Measurements from ENCODE around the gene RNF13. TPM values are rescaled to one million over a fixed set of nuclear protein-coding genes. Genes with fewer than 3 reads are reported as not detected.
"Not testable (repeated sequence)": the region's sequence is repeated elsewhere in the genome, so short reads cannot be mapped to it uniquely, and the experiment has no call there.

Gene RNF13
- total RNA-seq, 3 donors from 2014 or later, result 29.4 to 31.9 (median 30.7) TPM

DNA sequence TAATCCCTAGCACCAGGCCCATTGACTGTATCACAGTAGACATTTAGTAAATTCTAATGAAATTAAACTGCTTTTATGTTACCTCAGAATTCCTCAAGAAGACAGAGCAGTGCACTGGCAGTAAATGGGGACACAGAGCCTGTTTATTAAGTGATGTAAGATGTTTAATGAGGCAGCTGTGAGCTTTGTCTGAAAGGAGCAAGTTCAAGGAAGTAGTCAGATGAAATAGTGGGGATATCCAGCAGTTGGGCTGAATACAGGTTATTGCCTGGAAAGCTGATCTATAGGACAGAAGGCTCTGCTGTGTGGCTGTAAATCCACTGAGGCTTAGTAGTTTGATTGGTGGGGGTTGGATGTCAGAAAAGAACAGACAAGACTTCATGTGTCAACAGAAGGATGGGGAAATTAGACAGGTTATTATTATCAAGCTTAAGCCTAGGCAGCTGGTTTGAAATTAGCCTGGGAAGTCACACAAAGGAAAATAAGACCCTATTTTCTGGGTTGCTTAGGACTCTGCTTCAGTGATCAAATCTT, 95.5 kb downstream of the RNF13 start:
- Mint-ChIP-seq H3K4me1 (ENCODE audit: low read depth) (no peaks in the 10 kb centered on the region), H3K36me3 (ENCODE audit: insufficient read depth) (peaks cover 27% of the 10 kb centered on the region), H3K4me3 (no peak overlapping the region), H3K27me3 (ENCODE audit: low read depth) (no peaks in the 10 kb centered on the region), H3K9me3 (no peaks in the 10 kb centered on the region)
- ATAC-seq (no peak), DNase-seq (no peak)

GRCh38 chr3:149909923-149910322, 96.9 kb downstream of the RNF13 start:
- no peak for ATAC-seq

DNA sequence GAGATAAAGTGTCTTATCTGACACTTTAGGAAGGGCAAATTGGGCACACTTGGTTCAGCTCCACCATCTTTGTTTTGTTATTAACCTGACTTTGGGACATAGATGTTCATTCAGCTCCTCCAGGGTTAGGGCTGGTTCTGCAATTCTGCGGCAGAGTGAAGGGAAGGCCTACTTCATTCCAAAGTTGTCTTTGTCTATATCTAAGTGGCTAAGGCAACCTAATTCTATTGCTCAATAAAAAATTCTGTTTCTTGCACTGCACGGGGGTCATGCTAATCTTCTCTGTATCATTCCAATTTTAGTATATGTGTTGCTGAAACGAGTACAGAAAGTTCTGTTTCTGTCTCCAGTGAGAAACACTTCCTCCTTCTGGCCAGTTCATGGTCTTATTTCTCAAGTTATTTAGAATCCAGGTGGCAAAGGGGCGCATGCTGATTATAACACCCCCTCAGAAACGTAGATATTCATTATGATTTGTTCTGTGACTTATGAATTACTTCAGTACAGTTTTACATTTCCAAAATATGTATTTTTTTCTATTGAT, 104.2 kb downstream of the RNF13 start:
- peaks cover 36% of the 10 kb centered on the region for H3K36me3 Mint-ChIP-seq (ENCODE audit: insufficient read depth)
- ATAC-seq (no peak), DNase-seq (no peak)
- H3K27me3 Mint-ChIP-seq (ENCODE audit: low read depth), result no peaks in the 10 kb centered on the region
- no peaks in the 10 kb centered on the region for H3K9me3 Mint-ChIP-seq
- no peaks in the 10 kb centered on the region for H3K4me1 Mint-ChIP-seq (ENCODE audit: low read depth)
- no peak overlapping the region for H3K4me3 Mint-ChIP-seq

More at GRCh38 chr3:149909923-149910322, 96.9 kb downstream of the RNF13 start:
- Mint-ChIP-seq H3K36me3 (ENCODE audit: insufficient read depth) (peaks cover 28% of the 10 kb centered on the region), H3K27me3 (ENCODE audit: low read depth) (no peaks in the 10 kb centered on the region), H3K9me3 (no peaks in the 10 kb centered on the region), H3K4me3 (no peak overlapping the region), H3K4me1 (ENCODE audit: low read depth) (no peaks in the 10 kb centered on the region)
- no peak for DNase-seq

- no peak overlapping the region for H3K4me3 Mint-ChIP-seq
These were observed 106.5 kb downstream of the RNF13 start for GRCh38 chr3:149919509-149919908.

DNA sequence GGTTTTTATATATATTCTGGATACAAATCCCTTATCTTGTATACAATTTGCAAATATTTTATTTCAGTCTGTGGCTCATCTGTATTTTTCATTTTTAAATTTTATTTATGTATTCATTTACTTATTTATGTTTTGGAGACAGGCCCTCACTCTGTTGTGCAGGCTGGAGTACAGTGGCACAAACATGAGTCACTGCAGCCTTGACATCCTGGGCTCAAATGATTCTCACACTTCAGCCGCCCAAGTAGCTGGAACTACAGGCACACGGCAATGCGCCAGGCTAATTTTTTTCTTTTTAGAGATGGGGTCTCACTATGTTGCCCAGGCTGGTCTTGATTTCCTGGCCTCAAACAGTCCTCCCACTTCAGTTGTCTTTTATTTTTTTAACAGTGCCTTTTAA, 107.1 kb downstream of the RNF13 start:
- no peaks in the 10 kb centered on the region for H3K27me3 Mint-ChIP-seq (ENCODE audit: low read depth)

More at GRCh38 chr3:149919509-149919908, 106.5 kb downstream of the RNF13 start:
- Mint-ChIP-seq H3K27me3 (ENCODE audit: low read depth) (no peaks in the 10 kb centered on the region), H3K9me3 (no peaks in the 10 kb centered on the region), H3K36me3 (ENCODE audit: insufficient read depth) (peaks cover 34% of the 10 kb centered on the region), H3K4me1 (ENCODE audit: low read depth) (no peaks in the 10 kb centered on the region)
- ATAC-seq (no peak), DNase-seq (no peak)

GRCh38 chr3:149933008-149933407, 120.0 kb downstream of the RNF13 start:
- no peak for DNase-seq
- no peaks in the 10 kb centered on the region for H3K27me3 Mint-ChIP-seq (ENCODE audit: low read depth)
- no peak for ATAC-seq
- peaks cover 9% of the 10 kb centered on the region for H3K9me3 Mint-ChIP-seq
- peaks cover 11% of the 10 kb centered on the region for H3K4me1 Mint-ChIP-seq (ENCODE audit: low read depth)
- peaks cover 28% of the 10 kb centered on the region for H3K36me3 Mint-ChIP-seq (ENCODE audit: insufficient read depth)
- H3K4me3 Mint-ChIP-seq, result no peak overlapping the region

More for the DNA sequence above, 107.1 kb downstream of the RNF13 start:
- H3K4me3 Mint-ChIP-seq, result no peak overlapping the region
- H3K9me3 Mint-ChIP-seq, result no peaks in the 10 kb centered on the region
- ATAC-seq (no peak), DNase-seq (no peak)
- peaks cover 32% of the 10 kb centered on the region for H3K36me3 Mint-ChIP-seq (ENCODE audit: insufficient read depth)
- no peaks in the 10 kb centered on the region for H3K4me1 Mint-ChIP-seq (ENCODE audit: low read depth)

GRCh38 chr3:149933858-149934257, 120.8 kb downstream of the RNF13 start:
- ATAC-seq (no peak), DNase-seq (no peak)
- Mint-ChIP-seq H3K4me3 (no peak overlapping the region), H3K36me3 (ENCODE audit: insufficient read depth) (peaks cover 24% of the 10 kb centered on the region), H3K27me3 (ENCODE audit: low read depth) (no peaks in the 10 kb centered on the region), H3K4me1 (ENCODE audit: low read depth) (peaks cover 11% of the 10 kb centered on the region), H3K9me3 (peaks cover 9% of the 10 kb centered on the region)

DNA sequence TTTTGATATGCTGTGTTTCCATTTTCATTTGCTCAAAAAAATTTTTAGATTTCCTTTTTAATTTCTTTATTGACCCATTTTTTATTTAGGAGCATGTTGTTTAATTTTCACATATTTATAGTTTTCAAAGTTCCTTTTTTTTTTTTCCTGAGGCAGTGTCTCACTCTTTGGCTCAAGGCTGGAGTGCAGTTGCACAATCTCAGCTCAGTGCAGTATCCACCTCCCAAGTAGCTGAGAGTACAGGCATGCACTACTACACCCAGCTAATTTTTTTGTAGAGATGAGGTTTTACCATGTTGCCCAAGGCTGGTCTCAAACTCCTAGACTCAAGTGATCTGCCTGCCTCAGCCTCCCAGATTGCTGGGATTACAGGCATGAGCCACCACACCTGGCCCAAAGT, 121.5 kb downstream of the RNF13 start:
- DNase-seq, result no peak
- Mint-ChIP-seq H3K27me3 (ENCODE audit: low read depth) (no peaks in the 10 kb centered on the region), H3K4me1 (ENCODE audit: low read depth) (peaks cover 16% of the 10 kb centered on the region), H3K36me3 (ENCODE audit: insufficient read depth) (peaks cover 30% of the 10 kb centered on the region), H3K4me3 (no peak overlapping the region), H3K9me3 (peaks cover 9% of the 10 kb centered on the region)
- no peak for ATAC-seq

DNA sequence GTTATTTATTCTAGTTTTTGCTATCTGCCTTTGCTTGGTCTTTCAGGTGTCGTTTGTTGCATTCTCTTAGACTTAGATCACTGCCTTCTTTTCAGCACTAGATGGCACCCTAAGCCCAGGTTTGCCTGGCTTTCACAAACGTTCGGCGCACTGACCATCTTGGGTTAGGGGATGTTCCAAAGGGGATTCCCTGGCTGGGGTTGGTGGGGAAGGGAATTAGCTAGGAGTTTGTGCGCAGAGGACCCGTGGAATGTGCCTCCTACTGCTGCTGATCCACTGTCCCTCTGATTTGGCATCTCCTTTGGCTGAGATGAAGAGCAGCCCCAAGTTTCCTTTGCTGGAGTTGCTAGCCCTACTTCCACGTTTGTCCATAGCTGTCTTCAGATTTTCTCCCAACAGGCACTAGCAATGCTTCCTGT, 123.8 kb downstream of the RNF13 start:
- H3K4me3 Mint-ChIP-seq, result no peak overlapping the region
- H3K4me1 Mint-ChIP-seq (ENCODE audit: low read depth), result peaks cover 18% of the 10 kb centered on the region
- peak in 1 of 2 donors; percentile 37 for ATAC-seq
- DNase-seq, result peak; percentile 32
- H3K36me3 Mint-ChIP-seq (ENCODE audit: insufficient read depth), result peaks cover 27% of the 10 kb centered on the region
- no peaks in the 10 kb centered on the region for H3K27me3 Mint-ChIP-seq (ENCODE audit: low read depth)
- peaks cover 6% of the 10 kb centered on the region for H3K9me3 Mint-ChIP-seq

DNA sequence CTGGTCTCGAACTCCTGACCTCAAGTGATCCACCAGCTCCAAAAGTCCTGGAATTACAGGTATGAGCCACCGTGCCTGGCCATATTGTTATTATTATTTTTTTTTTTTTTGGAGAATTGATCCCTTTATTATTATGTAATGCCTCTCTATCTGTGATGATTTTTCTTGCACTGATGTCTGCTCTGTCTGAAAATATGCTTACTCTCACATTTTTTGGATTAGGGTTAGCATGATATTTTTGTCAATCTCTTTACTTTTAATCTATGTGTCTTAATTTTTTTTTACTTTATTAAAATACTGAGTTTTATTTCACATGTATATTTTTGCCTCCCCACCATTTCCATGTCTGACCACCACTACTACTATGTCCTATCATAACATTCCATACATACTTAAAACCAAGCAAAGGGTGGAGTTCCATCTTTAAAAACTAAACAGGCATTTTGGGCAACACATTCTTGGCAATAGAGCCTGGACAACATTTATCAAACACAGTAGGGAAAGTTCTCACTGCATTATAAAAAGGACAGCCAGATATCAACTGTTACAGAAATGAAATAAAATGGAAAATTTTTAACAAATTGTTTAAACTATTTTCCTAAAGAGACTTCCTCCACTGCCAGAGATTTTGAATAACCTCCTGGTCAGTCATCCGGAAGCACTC, 125.5 kb downstream of the RNF13 start:
- ATAC-seq; H3K4me3 Mint-ChIP-seq; H3K27me3 Mint-ChIP-seq (ENCODE audit: low read depth); H3K9me3 Mint-ChIP-seq; DNase-seq: not testable (repeated sequence)
- peaks cover 21% of the 10 kb centered on the region for H3K4me1 Mint-ChIP-seq (ENCODE audit: low read depth)
- peaks cover 36% of the 10 kb centered on the region for H3K36me3 Mint-ChIP-seq (ENCODE audit: insufficient read depth)

- H3K27me3 Mint-ChIP-seq (ENCODE audit: low read depth), result no peaks in the 10 kb centered on the region
- H3K36me3 Mint-ChIP-seq (ENCODE audit: insufficient read depth), result peaks cover 34% of the 10 kb centered on the region
- peaks cover 4% of the 10 kb centered on the region for H3K9me3 Mint-ChIP-seq
- DNase-seq (no peak), ATAC-seq (no peak)
- no peak overlapping the region for H3K4me3 Mint-ChIP-seq
- H3K4me1 Mint-ChIP-seq (ENCODE audit: low read depth), result peaks cover 16% of the 10 kb centered on the region
These were observed 128.2 kb downstream of the RNF13 start for GRCh38 chr3:149941186-149941585.

DNA sequence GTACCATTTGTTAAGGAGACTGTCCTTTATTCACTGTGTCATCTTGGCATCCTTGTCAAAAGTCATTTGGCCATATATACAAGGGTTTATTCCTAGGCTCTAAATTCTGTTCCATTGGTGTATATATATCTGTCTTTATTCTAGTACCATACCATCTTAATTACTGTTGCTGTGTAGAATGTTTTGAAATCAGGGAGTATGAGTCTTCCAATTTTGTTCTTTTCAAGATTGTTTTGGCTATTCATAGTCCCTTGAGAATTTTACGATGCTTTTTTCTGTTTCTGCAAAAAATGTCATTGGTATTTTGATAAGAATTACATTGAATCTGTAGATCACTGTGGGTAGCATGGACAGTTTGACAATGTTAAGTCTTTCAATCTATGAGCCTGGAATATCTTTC, 128.9 kb downstream of the RNF13 start:
- Mint-ChIP-seq H3K27me3 (ENCODE audit: low read depth) (no peaks in the 10 kb centered on the region), H3K9me3 (peaks cover 4% of the 10 kb centered on the region), H3K36me3 (ENCODE audit: insufficient read depth) (peaks cover 38% of the 10 kb centered on the region), H3K4me1 (ENCODE audit: low read depth) (peaks cover 21% of the 10 kb centered on the region), H3K4me3 (no peak overlapping the region)
- ATAC-seq (no peak), DNase-seq (no peak)

- Mint-ChIP-seq H3K36me3 (ENCODE audit: insufficient read depth) (peaks cover 41% of the 10 kb centered on the region), H3K4me1 (ENCODE audit: low read depth) (peaks cover 23% of the 10 kb centered on the region), H3K4me3 (no peak overlapping the region), H3K9me3 (peaks cover 4% of the 10 kb centered on the region), H3K27me3 (ENCODE audit: low read depth) (no peaks in the 10 kb centered on the region)
- ATAC-seq (no peak), DNase-seq (no peak)
These were observed 129.4 kb downstream of the RNF13 start for GRCh38 chr3:149942409-149942808.

GRCh38 chr3:149943966-149944365, 131.0 kb downstream of the RNF13 start:
- Mint-ChIP-seq H3K36me3 (ENCODE audit: insufficient read depth) (peaks cover 39% of the 10 kb centered on the region), H3K4me1 (ENCODE audit: low read depth) (peaks cover 23% of the 10 kb centered on the region)
- not testable (repeated sequence) for H3K4me3 Mint-ChIP-seq; H3K9me3 Mint-ChIP-seq; ATAC-seq; DNase-seq; H3K27me3 Mint-ChIP-seq (ENCODE audit: low read depth)

DNA sequence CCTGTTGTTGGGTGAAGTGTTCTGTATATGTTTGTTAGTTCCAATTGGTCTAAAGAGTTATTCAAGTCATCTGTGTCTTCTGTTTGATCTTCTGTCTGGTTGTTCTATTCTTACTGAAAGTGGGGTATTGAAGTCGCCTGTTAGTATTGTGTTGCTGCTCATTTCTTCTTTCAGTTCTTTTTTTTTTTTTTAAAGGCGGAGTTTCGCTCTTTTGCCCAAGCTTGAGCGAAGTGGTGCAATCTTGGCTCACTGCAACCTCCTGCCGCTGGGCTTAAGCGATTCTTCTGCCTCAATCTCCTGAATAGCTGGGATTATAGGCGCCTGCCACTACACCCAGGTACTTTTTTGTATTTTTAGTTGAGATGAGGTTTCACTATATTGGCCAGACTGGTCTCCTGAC, 134.2 kb downstream of the RNF13 start:
- peaks cover under 1% of the 10 kb centered on the region for H3K9me3 Mint-ChIP-seq
- H3K4me3 Mint-ChIP-seq, result no peak overlapping the region
- peaks cover 16% of the 10 kb centered on the region for H3K4me1 Mint-ChIP-seq (ENCODE audit: low read depth)
- DNase-seq, result no peak
- ATAC-seq, result no peak
- H3K27me3 Mint-ChIP-seq (ENCODE audit: low read depth), result no peaks in the 10 kb centered on the region
- peaks cover 39% of the 10 kb centered on the region for H3K36me3 Mint-ChIP-seq (ENCODE audit: insufficient read depth)

All from activated T-cell treated with anti-CD3 and anti-CD28 coated beads, Interleukin-2, amount 50 U/mL, for 4 hours (primary cell).